ENCODE results near the gene FIP1L1.

DNA sequence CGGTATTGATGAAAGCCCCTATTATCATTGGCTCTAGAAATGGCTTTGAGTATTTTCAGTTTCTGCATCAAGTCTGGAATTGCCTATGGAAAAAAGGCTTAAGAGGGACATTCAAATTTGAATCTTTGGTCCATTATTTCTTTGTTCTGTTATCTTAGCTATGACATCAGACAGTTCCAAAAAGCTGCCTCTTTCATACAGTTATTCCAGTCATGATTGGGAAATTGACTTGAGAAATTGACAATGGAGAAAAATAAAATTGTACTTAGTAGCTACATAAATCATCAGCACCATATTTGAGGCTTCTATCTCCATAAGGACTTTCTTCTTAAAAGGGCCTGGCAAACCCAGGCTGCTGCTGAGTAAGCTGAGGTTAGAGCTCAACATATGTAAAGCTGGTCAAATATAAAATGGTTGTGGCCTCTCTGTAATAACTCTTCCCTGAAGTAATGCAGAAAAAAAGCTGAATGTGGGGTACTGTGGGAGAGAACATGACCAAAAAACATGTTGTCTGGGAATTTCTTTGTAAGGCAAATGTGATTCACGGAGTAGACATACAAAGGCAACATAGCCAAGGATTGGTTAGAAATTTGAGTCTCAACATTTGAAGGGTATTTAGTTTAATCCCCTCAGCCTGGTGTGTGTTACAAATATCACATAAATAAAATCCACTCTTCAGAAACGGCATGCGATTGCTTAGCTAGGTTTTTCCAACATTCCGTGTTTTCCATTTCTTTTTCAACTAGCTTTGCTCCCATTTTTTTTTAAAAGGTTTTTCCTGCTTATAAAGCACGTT lies 112.9 kb downstream of the FIP1L1 start:
- TF ChIP-seq, protein P1, sequence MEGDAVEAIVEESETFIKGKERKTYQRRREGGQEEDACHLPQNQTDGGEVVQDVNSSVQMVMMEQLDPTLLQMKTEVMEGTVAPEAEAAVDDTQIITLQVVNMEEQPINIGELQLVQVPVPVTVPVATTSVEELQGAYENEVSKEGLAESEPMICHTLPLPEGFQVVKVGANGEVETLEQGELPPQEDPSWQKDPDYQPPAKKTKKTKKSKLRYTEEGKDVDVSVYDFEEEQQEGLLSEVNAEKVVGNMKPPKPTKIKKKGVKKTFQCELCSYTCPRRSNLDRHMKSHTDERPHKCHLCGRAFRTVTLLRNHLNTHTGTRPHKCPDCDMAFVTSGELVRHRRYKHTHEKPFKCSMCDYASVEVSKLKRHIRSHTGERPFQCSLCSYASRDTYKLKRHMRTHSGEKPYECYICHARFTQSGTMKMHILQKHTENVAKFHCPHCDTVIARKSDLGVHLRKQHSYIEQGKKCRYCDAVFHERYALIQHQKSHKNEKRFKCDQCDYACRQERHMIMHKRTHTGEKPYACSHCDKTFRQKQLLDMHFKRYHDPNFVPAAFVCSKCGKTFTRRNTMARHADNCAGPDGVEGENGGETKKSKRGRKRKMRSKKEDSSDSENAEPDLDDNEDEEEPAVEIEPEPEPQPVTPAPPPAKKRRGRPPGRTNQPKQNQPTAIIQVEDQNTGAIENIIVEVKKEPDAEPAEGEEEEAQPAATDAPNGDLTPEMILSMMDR (IDR thresholded peaks at IDR 0.05), result no peak
- TF ChIP-seq POLR2A (IDR thresholded peaks at IDR 0.05) (no peak), EP300 (IDR thresholded peaks at IDR 0.05) (no peak)

Measured in ovary (tissue), 3 donors.